HL-60 (cell line): ENCODE data around the gene PRSS22.

Source experiments
- DNase-seq, 2 experiments: peaks; one replicate each; pipeline ENCODE4 v3.0.0-alpha.2; 2010 to 2020; ENCODE audit warnings: low read depth in 1 of 2, low spot score in 1 of 2
- H3K27ac ChIP-seq: fragments of 250-450 bp; sonication (Bioruptor Pico); replicated peaks from 2 replicates; pipeline ENCODE4 v1.5.1; 2020; ENCODE audit warnings: mild to moderate bottlenecking, moderate library complexity
- H3K27me3 ChIP-seq: fragments of 250-450 bp; sonication (Bioruptor Pico); 2 replicates; pipeline ENCODE4 v1.5.1; 2021; ENCODE audit warnings: mild to moderate bottlenecking, moderate library complexity; ENCODE audit not compliant: insufficient read depth, poor library complexity, severe bottlenecking
- H3K4me3 ChIP-seq: replicated peaks from 2 replicates; pipeline ENCODE4 v1.5.1; 2011; ENCODE audit warnings: mild to moderate bottlenecking, control low read depth, low read length; ENCODE audit not compliant: insufficient read depth
- GABPA ChIP-seq: IDR thresholded peaks from 2 replicates; pipeline ENCODE4 v1.6.1; 2012; ENCODE audit warnings: low read depth
- POLR2AphosphoS5 ChIP-seq: IDR thresholded peaks from 2 replicates; pipeline ENCODE4 v1.6.1; 2012; ENCODE audit warnings: low read depth
- SPI1 ChIP-seq: IDR thresholded peaks from 2 replicates; pipeline ENCODE4 v1.6.1; 2012; ENCODE audit warnings: low read depth, mild to moderate bottlenecking, borderline replicate concordance
- TF ChIP-seq, protein P1 (sequence below): IDR thresholded peaks from one replicate; pipeline ENCODE4 v1.5.1; 2011; ENCODE audit warnings: low read length, control low read depth, inconsistent platforms; ENCODE audit not compliant: insufficient read depth
- TF ChIP-seq, protein P2 (sequence below): IDR thresholded peaks from 2 replicates; pipeline ENCODE4 v1.6.1; 2012; ENCODE audit warnings: low read depth; ENCODE audit not compliant: insufficient replicate concordance

PRSS22 gene

DNA sequence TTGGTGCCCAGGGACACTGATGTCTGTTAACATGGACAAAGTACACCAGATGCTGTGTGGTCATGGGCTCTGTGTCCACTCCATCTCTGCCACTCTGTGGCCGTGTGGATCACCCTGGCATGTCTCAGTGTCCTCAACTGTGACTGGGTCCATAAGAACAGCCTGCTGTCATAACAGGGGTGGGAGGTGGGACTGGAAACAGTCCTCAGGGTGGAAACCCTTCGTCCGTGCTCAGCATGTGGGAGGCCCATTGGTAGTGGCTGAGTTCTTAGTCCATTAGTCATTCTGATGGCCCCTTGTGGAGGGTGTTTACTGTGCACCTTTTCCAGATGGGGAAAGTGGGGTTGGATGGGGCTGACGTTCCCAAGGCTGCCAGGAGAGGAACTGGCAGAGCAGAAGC lies 37.8 kb upstream of the PRSS22 start:
- DNase-seq, result no peak
- Histone ChIP-seq H3K27ac (no peak overlapping the region), H3K27me3 (no peaks in the 10 kb centered on the region), H3K4me3 (no peak overlapping the region)
- TF ChIP-seq, protein P1, sequence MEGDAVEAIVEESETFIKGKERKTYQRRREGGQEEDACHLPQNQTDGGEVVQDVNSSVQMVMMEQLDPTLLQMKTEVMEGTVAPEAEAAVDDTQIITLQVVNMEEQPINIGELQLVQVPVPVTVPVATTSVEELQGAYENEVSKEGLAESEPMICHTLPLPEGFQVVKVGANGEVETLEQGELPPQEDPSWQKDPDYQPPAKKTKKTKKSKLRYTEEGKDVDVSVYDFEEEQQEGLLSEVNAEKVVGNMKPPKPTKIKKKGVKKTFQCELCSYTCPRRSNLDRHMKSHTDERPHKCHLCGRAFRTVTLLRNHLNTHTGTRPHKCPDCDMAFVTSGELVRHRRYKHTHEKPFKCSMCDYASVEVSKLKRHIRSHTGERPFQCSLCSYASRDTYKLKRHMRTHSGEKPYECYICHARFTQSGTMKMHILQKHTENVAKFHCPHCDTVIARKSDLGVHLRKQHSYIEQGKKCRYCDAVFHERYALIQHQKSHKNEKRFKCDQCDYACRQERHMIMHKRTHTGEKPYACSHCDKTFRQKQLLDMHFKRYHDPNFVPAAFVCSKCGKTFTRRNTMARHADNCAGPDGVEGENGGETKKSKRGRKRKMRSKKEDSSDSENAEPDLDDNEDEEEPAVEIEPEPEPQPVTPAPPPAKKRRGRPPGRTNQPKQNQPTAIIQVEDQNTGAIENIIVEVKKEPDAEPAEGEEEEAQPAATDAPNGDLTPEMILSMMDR, result no peak

DNA sequence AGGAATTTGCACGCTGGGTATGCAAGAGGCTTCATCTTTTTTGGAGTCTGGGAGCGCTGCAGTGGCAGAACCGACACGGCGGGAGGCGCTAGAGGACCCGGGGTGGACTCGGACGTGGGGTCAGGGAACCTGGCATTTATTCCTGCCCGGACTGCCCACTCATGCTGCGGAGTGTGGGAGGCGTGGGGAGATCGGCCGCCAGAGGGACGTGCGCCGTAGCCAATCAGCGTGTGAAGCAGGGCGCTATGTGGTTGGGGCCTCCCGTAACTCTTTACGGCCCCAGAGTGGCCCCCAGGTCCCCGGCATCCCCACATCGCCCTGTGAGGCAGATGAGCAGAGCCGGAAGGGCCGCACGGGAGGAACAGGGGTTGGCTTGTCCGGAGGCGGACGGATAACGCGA lies 36.3 kb upstream of the PRSS22 start:
- Histone ChIP-seq H3K27ac (no peak overlapping the region), H3K27me3 (no peaks in the 10 kb centered on the region), H3K4me3 (no peak overlapping the region)
- TF ChIP-seq, protein P1, result no peak
- TF ChIP-seq, protein P2, sequence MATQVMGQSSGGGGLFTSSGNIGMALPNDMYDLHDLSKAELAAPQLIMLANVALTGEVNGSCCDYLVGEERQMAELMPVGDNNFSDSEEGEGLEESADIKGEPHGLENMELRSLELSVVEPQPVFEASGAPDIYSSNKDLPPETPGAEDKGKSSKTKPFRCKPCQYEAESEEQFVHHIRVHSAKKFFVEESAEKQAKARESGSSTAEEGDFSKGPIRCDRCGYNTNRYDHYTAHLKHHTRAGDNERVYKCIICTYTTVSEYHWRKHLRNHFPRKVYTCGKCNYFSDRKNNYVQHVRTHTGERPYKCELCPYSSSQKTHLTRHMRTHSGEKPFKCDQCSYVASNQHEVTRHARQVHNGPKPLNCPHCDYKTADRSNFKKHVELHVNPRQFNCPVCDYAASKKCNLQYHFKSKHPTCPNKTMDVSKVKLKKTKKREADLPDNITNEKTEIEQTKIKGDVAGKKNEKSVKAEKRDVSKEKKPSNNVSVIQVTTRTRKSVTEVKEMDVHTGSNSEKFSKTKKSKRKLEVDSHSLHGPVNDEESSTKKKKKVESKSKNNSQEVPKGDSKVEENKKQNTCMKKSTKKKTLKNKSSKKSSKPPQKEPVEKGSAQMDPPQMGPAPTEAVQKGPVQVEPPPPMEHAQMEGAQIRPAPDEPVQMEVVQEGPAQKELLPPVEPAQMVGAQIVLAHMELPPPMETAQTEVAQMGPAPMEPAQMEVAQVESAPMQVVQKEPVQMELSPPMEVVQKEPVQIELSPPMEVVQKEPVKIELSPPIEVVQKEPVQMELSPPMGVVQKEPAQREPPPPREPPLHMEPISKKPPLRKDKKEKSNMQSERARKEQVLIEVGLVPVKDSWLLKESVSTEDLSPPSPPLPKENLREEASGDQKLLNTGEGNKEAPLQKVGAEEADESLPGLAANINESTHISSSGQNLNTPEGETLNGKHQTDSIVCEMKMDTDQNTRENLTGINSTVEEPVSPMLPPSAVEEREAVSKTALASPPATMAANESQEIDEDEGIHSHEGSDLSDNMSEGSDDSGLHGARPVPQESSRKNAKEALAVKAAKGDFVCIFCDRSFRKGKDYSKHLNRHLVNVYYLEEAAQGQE, result no peak
- TF ChIP-seq GABPA, result no peak
- no peak for TF ChIP-seq SPI1
- TF ChIP-seq POLR2AphosphoS5, result no peak
- DNase-seq, result no peak

DNA sequence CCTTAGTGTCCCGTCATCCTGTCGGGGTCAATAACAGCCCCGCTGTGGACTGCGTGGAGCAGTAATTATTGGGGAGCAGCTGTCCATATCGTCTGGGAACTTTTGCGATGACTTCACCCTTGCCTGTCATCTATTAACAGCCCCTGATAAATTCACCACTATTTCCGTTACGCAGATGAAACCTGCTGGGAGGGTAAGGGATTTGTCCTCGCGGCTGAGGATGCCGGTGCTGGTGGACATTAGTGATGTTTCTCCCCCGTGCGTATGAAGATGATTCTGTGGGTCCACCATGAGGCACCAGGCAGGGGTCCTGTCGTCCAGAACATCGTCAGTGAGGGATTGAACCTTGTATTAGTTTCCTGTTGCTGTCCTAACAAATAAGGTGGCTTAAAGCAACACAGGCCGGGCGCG lies 26.1 kb upstream of the PRSS22 start:
- Histone ChIP-seq H3K4me3 (peak overlapping the region; percentile 94), H3K27ac (peak overlapping the region; percentile 82; the same call in 1 of the 2 replicates), H3K27me3 (no peaks in the 10 kb centered on the region)
- TF ChIP-seq GABPA (no peak), SPI1 (no peak), POLR2AphosphoS5 (no peak)
- TF ChIP-seq, protein P1, result no peak
- TF ChIP-seq, protein P2, result no peak
- DNase-seq, result no peak

DNA sequence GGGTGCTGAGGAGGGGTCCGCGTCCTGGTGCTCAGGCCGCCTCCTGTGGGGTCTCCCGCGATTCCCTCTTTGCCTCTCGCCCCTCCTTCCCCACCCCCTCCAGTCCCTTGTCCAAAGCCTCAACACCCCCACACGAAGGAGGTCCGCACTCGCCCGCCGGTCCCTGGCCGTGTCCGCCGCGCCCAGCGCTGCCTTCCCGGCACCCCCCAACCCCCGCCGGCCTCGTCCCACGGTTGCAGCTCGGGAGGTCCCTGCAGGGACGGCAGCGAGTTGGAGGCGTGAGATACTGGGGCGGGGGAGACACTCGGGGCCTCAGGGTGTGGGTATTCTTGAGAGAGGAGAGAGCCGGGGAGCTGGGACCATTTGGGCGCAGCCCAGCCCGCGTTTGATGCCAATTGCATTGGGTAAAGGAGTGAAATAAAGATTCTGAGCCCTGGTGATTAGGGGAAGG lies 25.5 kb upstream of the PRSS22 start:
- Histone ChIP-seq H3K27ac (peak overlapping the region; percentile 82), H3K27me3 (no peaks in the 10 kb centered on the region), H3K4me3 (peak overlapping the region; percentile 94)
- TF ChIP-seq GABPA (no peak), POLR2AphosphoS5 (no peak), SPI1 (no peak)
- TF ChIP-seq, protein P1, result no peak
- TF ChIP-seq, protein P2, result no peak
- peak in 1 of 2 experiments; percentile 21 for DNase-seq
